Sciatic nerve (tissue), 2 donors: ENCODE results near the gene EGFLAM. TPM values are rescaled to one million over a fixed set of nuclear protein-coding genes. Genes with fewer than 3 reads are reported as not detected.

Experiments used
- ATAC-seq: fragments of 200-7000 bp; cut with Tn5 transposase; one replicate; pipeline ENCODE4 v1.9.1; 2020; ENCODE audit warnings: mild to moderate bottlenecking, moderate library complexity
- DNase-seq: peaks from one replicate; pipeline ENCODE4 v3.0.0-alpha.2; 2020; ENCODE audit warnings: low spot score
- intact Hi-C: fragments of 100-400 bp; cut with DNase I; formaldehyde crosslinking; loops from one replicate; pipeline ENCODE4 v1.14.2; 2022
- total RNA-seq: library from RNA; stranded (reverse); fragmentation: NEBNext Ultra II Directional; extraction: Animal tissue kit (Norgen Biotek cat#: 25700); gene quantifications from one replicate; pipeline ENCODE4 v1.2.1, GENCODE V29; 2021
- donor health status: DM: no; HTN: no; CAD: no.
- donor health status: DM: no; HTN: no; CAD: no.

Gene EGFLAM
- total RNA-seq, 1 donor from 2014 or later = 48.2 TPM

DNA sequence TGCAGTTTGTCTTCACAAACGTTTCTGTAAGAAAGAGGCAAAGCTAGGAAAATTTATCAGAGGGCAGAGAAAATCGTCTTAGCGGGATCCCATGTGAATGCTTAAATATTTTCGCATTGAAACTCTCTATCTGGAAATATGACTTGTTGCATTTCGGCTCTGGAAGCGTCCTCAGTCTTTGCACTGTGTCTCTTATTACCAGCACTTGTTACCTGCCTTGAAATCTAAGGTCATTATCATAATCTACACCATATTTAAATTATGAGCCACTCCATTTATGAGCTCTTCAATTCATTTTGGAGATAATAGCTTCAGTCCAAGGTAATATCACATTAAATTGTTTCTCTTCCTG, 1.4 kb downstream of the EGFLAM start:
- DNase-seq = no peak
- intact Hi-C loops = no loop called here
- no peak for ATAC-seq

DNA sequence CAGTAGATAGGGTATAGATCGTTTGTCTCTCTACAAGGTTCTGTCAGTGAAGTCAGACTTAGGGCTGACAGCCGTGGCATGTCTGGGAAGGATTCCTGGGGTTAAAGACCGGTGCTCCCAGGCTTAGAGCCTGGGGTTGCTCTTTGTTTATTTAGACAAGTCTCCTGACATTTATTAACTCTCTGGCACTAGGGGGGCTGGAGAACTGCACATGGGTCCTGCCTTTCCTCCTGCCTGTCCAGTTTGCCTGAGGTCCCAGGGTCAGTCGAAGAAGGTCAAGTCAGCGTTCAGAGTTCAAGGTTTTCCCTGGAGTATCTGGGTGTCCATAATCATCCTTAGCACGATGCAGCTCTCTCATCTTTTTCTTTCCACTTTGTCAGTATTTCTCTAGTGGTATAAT, 5.6 kb downstream of the EGFLAM start:
- no peak for ATAC-seq
- intact Hi-C loops = no loop called here
- no peak for DNase-seq

DNA sequence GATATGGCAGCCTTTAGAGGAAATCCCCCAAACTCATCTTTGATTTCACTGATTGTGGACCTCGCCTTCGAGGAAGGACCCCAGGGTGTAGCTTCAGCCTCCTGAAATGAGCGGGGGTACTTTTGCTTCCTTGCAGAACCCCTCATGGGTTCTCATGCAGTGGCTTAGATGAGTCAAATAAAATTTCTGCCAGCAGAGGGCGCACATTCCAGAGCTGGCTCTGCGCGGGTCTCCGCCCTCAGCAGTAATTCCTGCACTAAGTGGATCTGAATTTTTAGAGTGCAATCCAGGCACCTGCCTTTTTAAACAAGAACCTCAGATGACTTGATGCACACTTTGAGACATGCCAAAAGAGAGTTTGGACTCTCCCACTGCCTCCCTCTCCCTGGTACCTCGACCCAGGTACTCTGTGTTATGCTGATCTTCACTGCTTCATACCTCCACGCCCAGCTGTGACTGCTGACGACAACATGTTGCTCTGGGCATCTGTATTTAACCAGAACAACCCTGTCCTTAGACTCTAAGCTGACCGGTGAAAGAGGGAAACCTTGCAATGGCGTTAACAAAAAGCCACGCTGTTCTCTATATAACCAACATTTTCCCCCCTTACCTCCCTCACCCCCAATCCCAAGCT, 7.3 kb downstream of the EGFLAM start:
- peak; percentile 85 for ATAC-seq
- intact Hi-C loops = no loop called here

DNA sequence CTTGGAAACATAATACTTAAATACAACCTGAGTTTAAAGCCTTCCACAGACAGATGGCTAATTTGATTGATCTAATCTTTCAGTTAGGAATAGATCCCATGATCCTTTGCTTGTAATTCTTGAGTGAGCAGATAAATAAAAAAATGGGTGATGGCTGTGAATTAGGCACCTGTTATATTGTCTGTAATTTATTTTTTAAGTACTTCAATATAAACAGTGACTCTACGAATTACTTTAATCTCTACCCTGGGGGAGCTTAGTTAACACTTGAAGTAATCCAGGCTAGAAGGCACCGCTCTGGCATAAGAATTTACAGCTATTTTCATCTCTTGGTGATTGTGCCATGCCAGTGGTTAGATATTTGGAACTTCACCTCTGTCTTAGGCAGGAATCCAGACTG, 9.0 kb downstream of the EGFLAM start:
- DNase-seq = no peak
- intact Hi-C loops = no loop called here
- no peak for ATAC-seq

More for the DNA sequence above, 7.3 kb downstream of the EGFLAM start:
- DNase-seq = peak; percentile 81

DNA sequence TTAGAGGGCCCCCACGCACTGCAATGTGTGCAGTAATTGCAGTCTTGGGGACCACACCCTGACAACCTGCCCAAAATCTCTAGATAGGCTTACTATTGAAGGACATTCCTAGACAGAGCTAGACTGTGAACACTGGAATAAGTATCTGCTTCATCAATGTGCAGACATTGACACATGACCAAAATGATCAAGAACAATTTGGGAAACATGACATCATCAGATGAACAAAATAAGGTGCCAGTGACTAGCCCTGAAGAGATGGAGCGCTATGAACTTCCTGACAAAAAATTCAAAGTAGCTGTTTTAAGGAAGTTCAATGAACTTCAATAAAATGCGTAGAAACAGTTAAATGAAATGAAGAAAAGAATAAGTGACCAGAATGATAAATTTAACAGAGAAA, 15.3 kb downstream of the EGFLAM start:
- ATAC-seq = no peak
- intact Hi-C loops = no loop called here
- DNase-seq = no peak

DNA sequence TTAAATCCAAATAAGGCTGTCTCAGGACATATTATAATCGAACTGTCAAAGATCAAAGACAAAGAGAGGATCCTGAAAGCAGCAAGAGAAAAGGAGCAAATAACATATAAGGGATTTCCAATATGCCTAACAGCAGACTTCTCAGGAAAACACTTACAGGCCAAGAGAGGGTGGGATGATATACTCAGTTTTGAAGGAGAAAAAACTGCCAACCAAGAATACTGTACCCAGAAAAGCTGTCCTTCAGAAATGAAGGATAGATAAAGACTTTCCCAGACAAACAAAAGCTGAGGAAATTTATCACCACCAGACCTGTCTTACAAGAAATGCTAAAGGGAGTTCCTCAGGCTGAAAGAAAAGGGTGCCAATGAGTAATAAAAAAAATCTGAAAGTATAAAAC, 16.0 kb downstream of the EGFLAM start:
- no peak for ATAC-seq
- intact Hi-C loops = no loop called here

DNA sequence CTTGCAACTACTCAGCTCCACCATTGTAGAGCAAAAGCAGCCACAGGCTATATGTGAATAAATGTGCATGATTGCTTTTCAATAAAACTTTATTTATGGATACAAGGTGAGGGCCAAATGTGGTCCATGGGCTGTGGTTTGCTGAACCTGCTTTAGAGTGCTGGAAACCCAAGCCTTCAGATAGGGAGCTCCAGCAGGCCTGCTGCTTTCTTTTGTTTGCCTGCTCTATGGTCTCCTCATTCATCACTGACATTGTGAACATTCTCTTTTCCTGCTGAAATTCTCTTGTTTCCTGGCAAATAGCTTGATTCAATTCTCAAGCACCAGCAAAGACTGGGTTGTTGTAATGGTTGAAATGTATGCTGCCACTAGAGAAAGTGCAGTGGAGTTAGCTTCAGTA, 26.0 kb downstream of the EGFLAM start:
- intact Hi-C loops = no loop called here
- no peak for DNase-seq

More for the DNA sequence above, 16.0 kb downstream of the EGFLAM start:
- no peak for DNase-seq

DNA sequence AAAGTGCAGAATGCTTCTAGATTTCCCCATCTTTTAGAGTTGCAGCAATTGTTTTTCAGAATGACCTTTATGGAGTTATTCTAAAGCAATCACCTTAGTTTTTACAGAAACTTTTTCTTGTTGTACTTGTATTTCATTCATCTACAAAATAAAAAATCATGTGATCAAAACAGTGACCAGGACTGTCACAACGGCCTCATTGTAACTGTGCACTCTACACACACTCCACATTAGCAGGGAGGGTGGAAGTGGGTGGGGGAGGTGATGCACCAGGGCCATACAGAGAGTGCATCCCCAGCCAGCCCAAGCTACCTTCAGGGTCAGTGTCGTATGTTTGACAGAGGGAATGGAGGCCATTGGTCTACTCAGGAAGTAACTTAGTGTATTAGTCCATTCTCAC, 26.9 kb downstream of the EGFLAM start:
- DNase-seq (no peak), ATAC-seq (no peak)
- intact Hi-C loops = no loop called here

More for the DNA sequence above, 26.0 kb downstream of the EGFLAM start:
- ATAC-seq = no peak

DNA sequence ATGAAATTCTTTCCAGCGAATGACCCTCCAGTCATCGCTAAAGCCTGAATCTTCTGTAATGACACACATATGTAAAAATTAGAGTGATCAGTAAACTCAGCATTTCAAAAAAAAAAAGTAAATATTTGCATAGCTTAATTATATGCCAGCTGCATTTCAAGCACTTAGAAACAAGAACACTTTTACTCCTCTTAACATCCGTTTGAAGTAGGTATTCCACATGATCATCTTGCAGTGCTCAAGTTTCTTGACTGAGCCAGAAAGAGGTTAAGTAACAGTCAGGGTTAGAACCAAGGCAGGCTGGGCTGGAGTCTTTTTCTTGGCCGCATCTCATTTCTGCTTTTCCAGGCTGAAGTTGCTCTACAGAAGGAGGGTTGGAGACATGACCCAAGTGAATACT, 27.6 kb downstream of the EGFLAM start:
- ATAC-seq = no peak
- no peak for DNase-seq
- intact Hi-C loops = no loop called here

DNA sequence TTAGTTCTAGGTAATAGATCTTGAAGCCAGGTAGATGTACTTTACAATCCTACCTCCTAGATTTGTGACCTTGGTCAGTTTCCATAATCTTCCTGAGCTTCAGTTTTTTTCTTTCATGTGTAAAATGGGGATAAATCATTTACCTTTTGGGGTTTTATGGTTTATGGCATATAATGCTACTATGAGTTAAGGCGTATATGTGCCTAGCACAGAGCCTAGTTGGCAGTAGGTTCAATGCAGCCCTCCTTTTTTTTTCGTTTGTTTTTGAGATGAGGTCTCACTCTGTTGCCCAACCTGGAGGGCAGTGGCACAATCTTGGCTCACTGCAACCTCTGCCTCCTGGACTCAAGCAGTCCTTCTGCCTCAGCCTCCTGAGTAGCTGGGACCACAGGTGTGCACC, 28.8 kb downstream of the EGFLAM start:
- no peak for DNase-seq
- intact Hi-C loops = no loop called here

DNA sequence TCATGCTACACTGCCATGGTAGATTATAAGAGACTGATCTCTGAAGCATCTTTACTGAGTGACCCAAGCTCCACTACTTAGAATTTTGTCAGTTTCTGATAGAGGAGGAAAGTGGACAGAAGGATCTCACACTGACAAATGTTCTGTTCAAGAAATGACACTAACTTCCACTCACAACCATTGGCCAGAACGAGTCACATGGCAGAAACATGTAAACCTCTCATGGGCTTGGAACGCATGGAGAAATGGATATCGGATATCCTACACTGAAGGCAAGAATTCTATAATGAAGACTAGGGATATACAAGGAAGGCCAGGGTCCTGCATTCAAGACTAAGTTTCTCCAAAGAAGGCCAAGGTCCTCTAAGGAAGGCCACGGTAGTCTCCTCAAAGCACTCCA, 31.1 kb downstream of the EGFLAM start:
- ATAC-seq (no peak), DNase-seq (no peak)
- intact Hi-C loops = no loop called here

More for the DNA sequence above, 28.8 kb downstream of the EGFLAM start:
- ATAC-seq = no peak

DNA sequence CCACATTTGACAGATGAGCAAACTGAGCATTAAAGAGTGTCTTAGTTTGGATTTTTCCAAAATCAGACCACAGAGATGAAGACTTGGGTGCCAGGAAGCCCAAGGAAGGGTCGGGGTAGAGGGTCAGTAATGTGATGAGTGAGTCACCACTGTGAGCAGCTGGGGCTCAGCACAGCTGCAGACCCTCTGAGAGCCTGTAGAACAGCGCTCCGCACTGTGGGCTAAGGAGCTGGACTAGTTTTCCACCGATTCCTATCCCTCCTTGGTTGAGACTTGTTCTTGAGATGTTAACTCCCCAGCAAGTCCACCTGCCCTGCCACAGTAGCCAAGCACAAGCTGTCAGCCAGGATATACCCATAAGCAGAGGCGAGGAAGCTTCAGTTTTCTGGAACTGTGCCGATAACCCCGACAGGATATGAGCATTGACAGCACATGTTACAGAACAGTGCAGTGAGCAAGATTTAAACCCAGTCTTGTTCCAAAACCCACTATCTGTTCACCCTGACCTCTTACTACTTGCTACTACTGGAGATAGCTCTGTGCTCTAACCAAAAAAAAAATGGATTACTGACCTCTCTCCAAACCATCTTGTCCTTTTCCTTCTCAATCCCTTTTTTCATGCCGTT, 31.8 kb downstream of the EGFLAM start:
- intact Hi-C loops = no loop called here
- DNase-seq = no peak
- ATAC-seq = no peak

DNA sequence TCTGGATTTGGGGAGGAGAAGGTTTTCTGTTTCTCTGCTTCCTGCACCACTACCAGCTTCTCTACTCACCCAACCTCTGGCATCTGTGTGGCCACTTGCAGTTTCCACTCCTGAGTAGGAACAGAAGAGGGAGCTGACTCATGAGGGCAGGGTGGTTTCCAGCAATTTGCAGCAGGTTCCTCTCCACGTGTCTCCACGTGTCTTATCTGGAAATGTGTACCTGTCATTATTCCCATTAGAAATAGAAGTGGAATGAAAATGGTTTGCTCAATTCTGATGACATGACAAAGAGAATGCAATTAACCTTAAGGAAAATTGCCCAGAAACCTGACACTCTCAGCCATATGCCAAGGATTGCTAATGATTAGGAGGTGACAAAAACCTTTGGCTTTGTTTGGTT, 33.0 kb downstream of the EGFLAM start:
- ATAC-seq (no peak), DNase-seq (no peak)
- intact Hi-C loops = no loop called here

DNA sequence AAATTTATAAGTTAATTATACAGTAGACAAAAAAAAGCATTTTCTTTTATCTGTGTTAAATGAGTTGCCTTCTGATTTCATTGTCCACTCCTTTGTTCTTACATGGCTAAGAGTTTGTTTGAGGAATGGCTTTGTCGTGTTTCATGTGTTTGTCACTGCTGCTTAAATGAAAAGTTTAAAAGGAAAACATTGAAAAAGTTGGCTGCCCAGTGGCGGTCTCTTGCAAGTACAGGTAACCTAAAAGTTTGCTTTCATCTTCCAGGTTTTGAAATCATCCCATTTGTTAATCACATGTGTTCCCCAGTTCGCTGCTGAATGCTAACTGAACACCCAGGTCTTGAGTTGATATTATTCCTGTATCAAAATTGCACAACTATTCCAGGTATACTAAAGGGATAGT, 33.9 kb downstream of the EGFLAM start:
- DNase-seq (no peak), ATAC-seq (no peak)

DNA sequence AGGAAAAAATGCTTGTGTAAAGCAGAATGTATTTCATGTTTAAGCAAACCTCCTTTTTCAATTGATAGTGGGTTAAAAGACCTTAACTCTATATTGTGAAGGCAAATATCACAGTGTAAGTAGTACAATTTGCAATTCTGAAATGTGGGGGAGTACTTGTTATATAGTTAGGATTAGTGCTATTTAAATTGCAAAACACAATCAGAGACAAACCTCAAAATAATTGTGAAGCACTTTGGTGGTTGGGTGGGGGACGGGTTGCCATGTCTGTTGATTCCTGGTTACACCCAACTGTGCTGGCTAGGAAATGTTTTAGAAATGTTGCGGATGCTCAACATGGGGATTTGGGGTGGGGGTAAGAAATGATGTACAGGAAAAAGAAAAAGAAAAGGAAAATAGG, 37.4 kb downstream of the EGFLAM start:
- intact Hi-C loops = no loop called here
- ATAC-seq = no peak

More for the DNA sequence above, 33.9 kb downstream of the EGFLAM start:
- intact Hi-C loops = no loop called here

DNA sequence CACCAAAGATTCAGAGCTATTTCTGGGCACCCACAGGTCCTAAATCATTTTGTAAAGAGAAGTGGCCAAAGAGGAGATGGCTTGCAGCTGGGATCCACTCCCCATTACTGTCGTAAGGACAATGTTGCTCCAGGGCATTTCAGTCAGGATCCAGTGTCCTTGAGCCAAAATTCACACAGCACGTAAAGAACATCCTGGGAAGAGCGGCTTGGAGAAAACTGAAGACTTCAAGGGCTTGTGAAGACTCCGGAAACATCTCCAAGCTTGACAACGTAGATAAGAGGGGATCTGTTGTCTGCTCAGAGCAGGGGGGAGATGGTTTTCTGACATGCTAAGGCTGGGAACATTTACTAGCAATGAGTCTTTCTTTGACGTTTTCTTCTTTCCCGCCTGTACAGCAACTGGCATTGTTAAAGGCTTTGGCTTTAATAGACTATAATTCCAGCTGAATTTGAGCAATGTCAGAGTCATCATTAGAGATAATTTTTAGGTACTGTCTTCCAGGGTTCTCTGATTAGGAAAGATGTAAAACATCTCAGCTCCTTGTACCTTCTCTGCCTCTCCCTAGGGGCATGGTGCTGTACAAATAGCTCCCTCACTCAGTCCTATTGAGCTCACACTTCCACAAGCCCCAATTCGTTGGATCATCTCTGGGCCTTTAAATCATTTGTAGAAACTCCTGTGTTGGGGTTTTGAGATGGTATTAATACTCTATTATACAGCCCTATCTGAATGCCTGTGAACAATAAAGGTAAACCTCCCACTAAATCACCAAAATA, 39.7 kb downstream of the EGFLAM start:
- peak; percentile 39 for ATAC-seq
- DNase-seq = no peak
- intact Hi-C loops = no loop called here

More for the DNA sequence above, 37.4 kb downstream of the EGFLAM start:
- DNase-seq = no peak

DNA sequence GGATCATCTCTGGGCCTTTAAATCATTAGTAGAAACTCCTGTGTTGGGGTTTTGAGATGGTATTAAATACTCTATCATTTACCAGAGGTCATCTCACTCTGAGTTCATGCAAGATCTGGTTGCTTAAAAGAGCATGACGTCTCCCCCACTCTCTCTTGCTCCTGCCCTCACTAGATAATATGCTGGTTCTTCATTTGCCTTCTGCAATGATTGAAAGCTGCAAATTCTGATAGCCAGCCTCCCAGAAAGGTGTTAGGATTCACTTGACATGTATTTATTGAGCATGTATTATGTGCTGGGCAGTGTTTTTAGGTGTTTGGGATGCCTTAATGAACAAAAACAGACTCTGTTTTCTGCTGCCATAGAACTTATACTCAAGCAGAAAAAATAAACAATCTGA, 41.2 kb downstream of the EGFLAM start:
- ATAC-seq (no peak), DNase-seq (no peak)
- intact Hi-C loops = no loop called here

DNA sequence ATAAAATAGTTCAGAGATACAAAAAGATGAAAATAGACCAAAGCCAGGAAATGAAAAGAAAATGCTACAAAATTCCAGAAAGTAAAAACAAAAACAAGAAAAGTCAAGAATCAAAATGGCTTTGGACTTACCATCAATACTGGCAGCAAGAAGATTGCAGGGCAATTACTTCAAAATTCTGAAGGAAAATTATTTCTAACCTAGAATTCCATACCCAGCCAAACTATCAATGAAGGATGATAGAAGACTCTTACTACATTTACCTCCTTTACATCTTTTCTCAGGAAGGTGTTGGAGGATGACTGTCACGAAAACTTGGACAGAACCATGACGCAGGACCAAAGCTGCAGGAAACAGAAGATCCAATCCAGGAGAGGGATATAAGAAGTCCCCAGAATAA, 46.8 kb downstream of the EGFLAM start:
- DNase-seq (no peak), ATAC-seq (no peak)
- intact Hi-C loops = no loop called here

DNA sequence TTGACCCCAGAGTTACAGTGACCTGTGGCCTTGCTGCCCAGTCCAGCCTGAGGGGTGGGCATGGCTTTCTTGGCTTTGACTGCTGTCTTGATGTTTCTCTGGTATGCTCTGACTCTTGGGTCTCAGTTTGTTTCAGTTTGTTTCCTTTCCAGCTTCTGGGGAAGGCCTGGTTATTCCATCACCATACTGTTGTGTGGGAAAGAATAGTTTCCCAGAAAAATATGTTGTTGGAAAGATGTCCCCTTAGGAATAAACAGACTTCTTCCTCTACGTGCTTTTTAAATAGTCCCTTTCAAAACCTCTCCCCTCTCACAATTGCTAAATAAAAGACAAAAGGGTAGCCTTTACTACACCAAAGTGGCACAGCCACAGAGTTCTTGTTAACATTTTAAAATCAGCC, 49.5 kb downstream of the EGFLAM start:
- DNase-seq (no peak), ATAC-seq (no peak)
- intact Hi-C loops = no loop called here

DNA sequence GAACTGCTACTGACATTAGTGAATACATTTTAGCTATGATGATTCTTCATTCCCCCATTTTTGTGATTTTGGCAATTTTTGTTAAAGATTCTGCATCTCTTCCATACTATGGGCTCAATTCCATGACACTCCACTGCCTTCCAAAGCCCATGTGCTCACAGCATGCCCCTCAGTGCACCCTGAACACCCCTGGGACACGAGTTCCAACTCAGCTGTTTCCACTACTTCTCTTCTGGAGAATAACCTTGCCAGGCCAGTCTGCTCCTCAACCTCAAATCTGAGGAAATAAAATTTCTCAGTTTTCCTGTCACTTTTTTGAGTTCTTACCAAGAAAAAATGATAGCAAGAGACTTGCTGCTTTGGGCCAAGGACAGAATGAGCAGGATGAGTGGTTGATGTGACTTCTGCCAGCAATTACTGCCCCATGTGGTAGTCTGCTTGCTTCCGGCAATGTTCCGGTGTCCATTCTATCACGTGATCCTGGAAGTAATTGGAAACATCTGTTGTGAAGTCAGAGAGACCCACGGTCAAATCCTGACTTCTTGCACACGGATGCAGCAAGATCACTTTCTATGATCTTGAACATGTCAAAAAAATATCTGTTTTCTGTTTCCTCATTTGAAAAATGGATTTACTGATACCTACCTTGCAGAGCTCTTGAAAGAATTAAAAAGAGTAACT, 58.3 kb downstream of the EGFLAM start:
- ATAC-seq = peak; percentile 95
- no peak for DNase-seq
- intact Hi-C loops = no loop called here
